AG08395 (cell line): ENCODE data around the gene MRPS2.
"Not testable (repeated sequence)": the region's sequence is repeated elsewhere in the genome, so short reads cannot be mapped to it uniquely, and the experiment has no call there.

Experiments used
- DNase-seq: peaks from one replicate; pipeline ENCODE4 v3.0.0; 2012; ENCODE audit warnings: mixed read lengths, low spot score

MRPS2 gene

DNA sequence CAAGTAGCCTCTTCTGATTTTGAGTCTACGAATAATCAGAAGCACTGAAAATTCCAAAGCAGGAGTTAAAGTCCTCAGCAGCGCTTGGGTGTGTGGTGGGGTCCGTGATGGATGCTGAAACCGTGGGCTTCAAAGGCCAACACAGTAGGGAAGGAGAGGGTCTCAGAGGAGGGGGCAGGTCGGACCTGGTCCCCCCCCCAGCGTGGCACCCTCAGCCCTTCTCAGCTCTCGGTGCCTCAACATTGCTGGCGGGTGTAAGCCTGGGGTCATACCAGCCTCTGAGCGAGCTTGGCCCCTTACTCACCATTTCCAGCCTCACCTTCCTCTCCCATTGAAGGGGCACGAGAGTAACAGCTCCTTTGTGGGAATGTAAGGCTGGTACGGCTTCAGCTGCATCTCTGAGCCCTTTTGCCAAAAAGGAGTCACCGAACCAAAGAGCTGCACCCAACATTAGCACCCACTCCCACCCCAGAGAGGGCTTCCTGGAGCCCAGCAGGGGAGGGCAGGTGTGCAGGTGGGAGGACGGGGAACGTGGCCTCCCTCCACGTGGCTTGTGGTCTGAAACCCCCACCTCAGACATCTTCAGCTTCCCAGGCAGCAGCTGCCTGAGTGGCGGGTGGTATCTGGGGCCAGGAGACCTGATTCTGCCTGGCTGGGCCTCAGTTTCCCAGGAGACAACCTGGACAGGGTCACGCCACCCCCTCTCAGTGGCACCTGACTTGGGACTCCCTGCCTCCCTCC lies 14.0 kb downstream of the MRPS2 start:
- no peak for DNase-seq

DNA sequence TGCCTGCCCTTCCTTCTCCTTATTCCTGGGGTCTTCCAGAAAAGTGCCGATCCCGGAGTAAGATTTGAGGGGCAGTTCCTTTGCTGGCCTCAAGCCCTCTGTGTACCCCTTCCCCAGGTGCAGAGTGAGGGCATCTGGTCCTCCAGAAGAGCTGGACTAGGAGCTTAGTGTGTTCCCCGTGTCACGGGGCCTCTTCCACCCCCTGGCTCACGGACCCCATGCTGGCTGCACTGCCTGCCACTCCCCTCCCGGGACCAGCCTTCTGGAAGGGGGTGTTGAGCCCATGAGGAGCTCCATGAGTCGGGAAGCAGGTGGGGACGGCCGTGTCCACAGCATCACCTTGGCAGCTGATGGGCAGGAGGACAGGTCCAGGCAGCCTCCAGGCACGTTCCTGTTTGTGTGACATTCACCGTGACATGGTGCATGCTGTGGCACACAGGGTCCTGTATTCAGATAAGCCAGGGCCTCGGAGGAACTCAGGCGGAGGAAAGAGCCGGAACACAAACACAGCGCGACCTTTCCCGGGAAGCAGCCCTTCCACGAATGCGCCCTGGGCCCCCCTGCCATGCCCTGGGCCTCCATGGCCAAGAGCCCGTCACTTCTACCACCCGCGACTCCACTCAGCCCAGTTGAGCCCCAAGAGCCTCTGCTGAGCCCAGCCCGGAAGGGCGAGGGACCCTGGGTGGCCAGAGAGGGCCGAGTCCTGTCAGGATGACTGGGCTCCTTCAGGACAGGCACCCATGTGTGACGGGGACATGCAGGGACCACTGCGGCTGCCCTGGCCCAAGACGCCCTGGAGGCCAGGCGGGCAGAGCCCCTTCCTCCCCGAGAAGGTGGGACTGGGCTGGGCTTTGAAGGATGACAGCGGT lies 14.8 kb downstream of the MRPS2 start:
- no peak for DNase-seq

DNA sequence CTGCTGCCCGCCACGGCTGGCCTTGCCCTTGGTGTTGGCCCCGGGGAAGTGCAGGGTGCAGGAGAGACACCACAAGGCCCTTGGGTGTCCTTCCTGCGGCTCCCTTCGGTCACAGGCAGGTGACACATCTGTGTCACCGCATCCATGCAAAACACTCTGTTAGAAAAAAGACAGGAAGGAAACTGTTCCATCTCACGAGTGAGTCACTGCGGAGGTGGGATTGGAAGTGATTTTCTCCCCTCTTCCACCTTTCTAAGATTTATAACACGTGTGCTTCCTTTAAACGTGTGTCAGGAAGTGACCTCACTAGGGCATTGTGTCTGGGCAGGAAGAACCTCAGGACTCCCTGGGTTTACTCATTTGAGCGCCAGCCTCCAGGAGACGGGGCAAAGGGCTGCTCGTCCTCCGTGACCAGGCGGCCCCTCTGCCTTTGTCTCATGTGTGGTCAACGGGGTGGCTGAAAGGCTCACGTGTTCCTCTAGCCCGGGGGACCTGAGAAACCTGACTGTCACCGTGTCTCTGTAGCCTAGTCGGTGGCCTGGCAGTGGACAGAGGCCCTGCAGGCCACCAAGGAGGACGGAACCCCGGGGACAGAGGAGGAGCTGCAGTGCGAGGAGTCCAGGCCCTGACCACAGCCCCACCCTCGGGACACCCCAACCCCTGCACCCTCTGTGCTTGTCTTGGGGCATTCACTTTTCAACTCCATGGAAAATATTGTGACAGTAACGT lies 15.8 kb downstream of the MRPS2 start:
- DNase-seq = no peak

DNA sequence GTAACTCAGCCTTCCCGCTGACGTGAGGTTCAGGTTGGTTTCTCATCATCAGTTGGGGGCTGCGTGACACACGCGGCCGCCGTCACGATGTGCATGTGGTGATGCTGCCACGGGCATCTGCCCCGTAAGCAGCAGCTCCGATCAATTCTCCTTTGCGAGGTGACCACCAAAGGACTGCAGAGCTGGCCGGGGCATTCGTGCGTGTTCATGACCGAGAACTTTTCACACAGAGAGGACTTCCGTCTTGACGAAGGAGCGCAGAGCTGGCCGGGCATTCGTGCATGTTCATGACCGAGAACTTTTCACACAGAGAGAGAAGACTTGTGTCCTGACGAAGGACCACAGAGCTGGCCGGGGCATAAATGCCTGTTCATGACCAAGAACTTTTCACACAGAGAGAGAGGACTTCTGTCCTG lies 16.9 kb downstream of the MRPS2 start:
- DNase-seq = no peak

DNA sequence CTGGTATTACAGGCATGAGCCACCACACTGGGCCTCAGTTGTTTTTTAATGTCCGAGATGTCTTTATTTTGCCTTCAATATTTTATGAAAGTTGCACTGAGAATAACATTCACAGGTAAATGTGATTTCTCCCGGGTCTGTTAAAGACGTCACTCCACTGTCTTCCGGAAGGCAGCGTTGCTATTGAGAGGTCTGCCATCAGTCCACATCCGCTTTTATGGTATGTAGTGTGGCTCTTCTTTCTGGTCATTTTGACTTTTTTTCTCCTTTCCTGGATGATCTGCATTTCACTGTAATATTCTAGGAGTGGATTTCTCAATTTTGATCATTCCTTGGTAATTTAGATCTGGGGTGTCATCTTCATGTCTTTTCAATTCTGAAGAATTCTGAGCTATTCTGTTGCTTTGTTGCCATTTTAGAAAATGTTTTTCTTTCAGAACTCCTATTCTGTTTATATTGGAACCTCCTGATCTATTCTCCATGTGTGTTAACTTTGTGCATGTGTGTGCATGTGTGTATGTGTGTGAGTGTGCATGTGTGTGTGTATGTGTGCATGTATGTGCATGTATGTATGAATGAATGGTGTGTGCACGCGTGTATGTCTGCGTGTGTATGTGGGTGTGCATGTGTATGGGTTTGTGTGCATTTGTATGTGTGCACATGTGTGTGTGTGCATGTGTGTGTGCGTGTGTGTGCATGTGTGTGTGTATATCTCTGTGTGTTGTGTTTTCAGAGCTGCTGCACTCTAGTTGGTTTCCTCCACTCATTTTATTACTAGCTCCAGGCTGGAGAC lies 18.9 kb downstream of the MRPS2 start:
- DNase-seq = no peak

DNA sequence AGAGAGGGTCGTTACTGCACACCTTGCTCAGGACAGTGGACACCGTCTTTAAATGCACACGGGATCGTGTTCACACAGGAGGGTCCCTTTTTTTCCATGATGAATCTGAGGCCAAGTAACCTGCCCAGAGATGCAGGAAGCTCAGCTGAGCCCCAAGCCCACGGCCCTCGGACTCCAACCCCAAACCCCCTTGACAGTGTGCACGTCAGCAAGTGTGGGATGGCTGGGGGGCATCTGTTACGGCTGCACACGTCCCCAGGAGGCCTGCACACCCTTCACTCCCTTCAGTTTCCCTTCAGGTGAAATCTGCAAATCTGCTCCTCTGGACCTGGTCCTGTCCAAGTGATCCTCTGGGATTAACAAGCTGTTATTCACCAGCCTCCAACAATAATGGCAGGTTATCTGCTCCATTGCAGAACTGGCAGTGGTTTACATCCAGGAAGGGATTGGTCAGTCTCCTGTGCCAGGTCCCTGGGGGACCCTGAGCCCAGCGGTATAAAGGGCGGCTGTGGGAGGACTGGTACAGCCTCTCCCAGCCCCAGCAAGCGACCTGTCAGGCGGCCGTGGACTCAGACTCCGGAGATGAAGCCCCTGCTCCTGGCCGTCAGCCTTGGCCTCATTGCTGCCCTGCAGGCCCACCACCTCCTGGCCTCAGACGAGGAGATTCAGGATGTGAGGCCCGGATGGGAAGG lies 20.6 kb downstream of the MRPS2 start, which contains the start of gene LCN1:
Gene LCN1, plus strand, starts transcription at position 525 of the 692 bp plus-strand sequence. Its CDS starts 58 bp downstream, at position 583.
- no peak for DNase-seq

DNA sequence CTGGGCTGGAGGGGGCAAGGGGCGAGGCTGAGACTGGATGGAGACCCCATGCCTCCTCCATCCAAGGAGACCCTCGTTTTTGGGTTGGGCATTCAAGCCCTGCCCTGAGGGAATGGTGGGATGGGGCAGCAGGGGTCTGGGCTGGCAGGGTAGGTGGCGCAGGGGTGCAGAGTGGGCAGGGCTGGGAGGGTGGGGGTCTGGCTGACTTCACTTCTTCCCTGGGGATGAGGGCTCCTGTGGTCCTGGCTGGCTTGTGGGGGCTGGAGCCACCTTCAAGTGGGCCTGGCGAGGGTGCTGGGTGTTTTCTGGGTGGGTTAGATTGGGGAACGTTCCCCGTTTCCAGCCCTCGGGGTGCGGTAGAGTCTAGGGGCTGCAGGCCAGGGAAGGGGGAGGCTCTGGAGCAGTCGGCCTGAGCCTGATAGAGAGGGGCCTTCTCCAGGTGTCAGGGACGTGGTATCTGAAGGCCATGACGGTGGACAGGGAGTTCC lies 21.2 kb downstream of the MRPS2 start:
- DNase-seq = no peak

DNA sequence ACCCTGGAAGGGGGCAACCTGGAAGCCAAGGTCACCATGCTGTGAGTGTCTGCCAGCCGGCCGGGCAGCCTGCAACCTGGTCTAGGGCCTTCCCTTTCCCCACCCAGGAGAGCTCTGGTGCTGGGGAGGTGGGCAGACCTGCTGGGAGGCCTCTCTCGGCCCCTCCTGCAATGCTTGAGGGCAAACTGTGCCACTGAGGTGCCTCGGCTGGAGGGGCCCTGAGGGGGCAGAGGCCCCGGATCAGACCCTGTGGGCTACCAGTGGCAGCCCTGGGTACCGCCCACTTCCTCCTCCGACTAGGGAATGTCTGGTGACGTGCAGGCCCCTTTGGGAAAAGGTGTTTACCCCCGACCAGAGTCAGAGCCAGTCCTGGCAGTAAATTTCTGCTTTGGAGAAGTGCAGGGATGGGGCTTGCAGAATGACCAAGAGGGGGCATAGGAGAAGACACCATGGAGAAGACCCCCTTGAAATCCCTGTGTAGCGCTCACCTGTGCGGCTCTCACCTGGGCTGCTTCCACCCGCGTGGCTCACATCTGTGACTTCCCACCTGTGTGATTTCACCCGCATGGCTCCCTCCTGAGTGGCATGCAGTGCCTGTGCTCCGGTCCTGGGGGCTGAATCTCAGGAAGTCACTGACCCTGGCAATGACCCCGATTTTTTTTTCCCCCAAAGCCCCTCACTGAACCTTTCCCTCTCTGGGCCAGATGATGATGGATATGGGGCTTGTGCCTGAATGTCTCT lies 21.8 kb downstream of the MRPS2 start:
- DNase-seq = no peak

DNA sequence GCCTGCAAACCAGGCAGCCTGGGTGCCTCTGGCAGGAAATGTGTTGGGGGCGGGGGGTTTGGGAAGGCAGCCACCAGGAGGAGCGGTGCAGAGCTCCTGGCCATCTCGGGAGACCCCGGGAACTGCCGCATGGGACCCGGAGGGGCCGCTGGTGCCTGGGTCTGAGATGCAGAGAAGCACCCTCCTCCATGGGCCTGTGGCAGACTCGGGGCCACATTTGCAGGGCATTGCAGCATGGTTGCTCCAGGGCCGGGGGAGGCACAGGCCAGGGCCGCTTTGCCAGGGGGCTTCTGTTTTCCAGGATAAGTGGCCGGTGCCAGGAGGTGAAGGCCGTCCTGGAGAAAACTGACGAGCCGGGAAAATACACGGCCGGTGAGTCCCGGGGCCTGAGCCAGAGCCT lies 22.4 kb downstream of the MRPS2 start:
- no peak for DNase-seq

DNA sequence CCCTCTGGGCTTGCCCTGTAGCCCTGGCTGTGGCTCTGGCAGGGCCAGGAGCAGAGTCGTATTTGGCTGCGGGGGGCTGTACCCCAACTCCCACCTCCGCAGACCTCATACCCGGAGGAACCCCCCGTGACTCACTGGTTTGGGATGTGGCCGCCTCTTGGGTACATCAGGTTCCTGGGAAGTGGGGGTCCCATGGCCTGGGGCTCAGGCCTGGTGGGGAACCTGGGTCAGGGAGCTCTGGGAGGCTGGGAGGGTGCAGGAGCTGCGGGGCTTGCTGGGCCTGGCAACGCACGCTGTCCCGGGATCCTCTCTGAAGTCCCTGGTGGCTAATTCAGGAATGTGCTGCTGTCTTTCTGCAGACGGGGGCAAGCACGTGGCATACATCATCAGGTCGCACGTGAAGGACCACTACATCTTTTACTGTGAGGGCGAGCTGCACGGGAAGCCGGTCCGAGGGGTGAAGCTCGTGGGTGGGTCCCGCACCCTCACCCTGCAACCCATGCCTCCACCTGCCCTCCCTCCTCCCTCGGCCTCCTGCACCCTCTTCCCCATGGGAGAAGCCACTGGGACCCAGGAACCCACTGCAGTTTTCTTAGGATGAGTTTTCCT lies 23.1 kb downstream of the MRPS2 start:
- DNase-seq = no peak

DNA sequence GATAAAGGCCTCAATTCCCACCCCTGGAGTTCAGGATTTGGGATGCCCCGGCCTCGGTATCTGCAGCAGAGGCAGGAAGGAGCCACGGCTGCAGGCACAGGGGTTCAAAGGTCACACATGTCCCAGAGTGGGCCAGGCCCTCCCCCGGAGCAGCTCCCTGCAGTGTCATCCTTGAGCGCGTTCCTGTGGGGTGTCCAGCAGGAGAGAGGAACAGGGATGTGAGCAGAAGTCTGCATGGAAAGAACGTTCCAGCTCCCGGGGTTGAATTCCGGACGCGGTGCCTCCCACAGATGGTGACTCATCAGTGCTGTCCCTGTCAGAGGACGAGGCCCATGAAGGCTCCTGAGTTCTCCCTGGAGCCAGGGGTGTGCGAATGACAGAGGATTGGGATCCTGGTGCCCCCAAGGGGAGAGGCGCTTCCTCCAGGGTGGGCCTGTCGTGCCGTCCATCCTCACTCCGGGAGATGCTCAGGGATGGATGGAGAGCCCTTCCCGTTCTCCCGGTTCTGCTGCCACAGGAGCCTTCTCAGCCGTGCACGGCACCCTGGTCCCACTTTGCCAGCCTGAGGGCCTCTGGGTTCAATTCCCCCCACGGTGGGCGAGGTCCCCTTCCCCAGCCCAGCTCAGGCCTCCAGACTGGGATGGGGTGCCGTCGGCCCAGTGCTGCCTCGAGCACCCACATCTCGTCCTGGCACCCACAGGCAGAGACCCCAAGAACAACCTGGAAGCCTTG lies 23.8 kb downstream of the MRPS2 start:
- DNase-seq = peak; percentile 50

DNA sequence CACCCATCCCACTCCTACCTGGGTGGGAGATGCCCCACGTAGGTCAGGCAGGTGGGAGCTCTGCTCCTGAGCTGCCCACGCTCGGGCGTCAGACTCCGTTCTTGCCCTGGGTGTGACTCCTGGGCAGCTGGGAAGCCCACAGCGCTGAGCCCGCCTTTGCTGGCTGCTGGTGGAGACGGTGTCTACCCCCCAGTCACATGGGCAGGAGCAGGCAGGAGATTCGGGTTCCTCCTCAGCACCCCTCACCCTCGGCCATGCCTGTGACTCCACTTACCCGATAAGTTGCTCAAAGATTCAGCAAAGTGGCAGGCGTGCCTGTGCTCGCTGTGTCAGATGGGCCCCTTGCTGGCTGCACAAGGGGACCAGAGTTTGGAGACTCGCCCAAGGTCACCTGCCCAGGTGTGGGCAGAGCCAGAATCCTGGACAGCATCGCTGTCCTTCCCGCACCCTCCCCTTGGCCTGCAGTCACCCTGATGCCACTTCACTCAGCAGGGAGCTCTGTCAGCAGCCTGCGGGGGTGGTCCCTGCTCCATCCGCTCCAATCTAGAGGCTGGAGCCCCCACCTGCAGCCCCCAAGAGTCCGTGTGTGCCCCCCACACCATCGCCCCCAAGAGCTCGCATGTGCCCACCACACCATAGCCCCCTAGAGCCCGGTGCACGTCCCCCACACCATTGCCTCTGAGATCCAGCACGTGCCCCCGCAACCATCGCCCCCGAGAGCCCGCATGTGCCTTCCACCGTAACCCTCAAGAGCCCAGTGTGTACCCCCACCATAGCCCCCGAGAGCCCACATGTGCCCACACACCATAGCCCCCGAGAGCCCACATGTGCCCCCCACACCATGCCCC lies 25.0 kb downstream of the MRPS2 start:
- DNase-seq = no peak

DNA sequence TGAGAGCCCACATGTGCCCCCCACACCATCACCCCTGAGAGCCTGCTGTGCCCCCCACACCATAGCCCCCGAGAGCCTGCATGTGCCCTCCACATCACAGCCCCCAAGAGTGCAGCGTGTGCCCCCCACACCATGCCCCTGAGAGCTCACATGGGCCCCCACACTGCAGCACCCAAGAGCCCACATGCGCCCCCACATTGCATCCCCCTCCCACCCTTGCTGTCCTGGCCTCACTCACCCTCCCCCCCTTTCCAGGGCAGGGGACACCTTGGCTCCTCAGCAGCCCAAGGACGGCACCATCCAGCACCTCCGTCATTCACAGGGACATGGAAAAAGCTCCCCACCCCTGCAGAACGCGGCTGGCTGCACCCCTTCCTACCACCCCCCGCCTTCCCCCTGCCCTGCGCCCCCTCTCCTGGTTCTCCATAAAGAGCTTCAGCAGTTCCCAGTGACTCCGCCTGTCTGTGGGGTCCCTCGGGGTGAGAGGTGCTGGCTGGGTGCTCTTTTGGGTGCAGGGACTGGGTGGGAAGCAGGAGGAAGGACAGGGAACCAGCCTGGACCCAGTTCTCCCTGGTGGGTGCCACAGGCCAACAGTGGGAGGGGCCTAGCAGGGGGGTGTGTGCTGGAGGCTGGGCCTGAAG lies 25.7 kb downstream of the MRPS2 start:
- no peak for DNase-seq

DNA sequence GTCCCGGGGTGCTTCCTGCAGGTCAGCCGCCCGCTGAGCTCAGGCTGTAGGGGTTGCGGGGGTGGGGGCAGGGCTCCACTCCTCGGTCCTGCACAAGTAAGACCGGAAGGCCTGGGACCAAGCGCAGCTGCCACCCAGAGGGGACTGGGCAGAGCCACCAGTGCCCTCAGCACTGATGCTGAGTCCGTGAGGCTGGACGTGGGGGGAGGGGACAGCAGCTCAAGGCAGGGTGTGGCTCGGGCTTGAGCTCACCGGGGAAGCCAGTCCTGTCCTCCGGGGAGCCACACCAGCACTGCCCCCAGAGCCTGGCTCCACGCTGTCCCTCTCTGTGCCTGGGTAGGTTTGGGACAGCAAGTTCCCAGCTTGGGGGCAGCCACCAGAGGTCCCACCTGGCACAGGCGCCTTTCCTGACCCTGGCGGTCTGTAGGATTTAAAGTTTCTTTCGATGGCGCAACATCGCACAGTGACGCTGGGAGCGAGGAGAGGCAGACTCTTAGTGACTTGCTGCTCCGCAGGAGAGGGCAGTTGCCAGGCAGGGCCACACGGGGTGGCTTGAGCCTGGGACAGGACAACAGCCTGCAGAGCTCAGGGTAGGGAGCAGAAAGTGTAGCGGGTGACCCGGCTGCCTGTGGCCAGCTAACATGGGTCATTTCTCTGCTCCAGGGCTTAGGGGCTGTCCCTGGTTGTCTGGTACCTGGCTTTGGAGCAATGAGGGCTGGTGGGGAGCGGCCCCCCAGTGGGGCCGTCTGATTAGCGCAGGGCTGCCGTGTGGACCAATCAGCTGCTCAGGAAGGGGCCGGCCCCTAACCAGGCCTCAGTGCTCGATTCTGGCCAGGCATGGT lies 26.5 kb downstream of the MRPS2 start:
- no peak for DNase-seq

DNA sequence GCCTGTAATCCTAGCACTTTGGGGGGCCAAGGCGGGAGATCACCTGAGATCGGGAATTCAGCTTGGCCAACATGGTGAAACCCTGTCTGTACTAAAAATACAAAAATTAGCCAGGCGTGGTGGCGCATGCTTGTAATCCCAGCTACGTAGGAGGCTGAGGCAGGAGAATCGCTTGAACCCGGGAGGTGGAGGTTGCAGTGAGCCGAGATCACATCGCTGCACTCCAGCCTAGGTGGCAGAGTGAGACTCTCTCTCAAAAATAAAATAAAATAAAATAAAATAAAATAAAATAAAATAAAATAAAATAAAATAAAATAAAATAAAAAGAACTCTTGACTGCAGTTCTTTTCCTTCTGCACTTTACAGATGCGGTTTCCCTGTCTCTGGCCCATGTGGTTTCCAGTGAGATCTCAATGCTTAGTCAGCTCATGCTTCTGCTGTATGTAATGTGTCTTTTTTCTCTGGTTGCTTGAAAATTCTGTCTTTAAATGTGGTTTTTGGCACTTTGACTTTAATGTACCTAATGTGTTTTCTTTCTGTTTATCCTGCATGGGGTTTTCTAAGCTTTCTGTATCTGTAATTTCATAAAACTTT lies 28.5 kb downstream of the MRPS2 start:
- DNase-seq = not testable (repeated sequence)

DNA sequence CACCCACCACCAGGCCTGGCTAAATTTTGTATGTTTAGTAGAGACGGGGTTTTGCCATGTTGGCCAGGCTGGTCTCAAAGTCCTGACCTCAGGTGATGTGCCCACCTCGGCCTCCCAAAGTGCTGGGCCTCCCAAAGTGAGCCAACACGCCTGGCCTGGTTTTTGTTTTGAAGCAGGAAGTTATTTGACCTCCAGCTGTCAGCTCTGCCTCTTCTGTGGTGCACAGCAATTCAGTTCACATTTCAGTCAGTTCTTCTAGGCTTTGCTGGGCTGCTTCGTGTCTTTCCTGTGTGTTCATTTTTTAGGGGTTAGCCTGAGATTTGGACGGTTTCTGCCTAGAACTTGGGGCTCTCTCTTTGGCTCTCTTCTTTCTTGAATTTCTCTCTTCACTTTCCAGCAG lies 29.7 kb downstream of the MRPS2 start:
- DNase-seq = no peak
